Measurements from ENCODE around the gene GALR2. TPM values are rescaled to one million over a fixed set of nuclear protein-coding genes. Genes with fewer than 3 reads are reported as not detected.

Gene GALR2
- total and polyA plus RNA-seq, 9 of the 15 experiments (the other 6 are each of a cell fraction or from before 2014, with no cell fraction given) = 0.34 TPM; not detected in 8

- in situ Hi-C loops (cut with MboI) = no loop called here
- no peak overlapping the region for H3K4me2 ChIP-seq (ENCODE audit: insufficient read depth, low read length)
- no peaks in the 10 kb centered on the region for H3K9me1 ChIP-seq (ENCODE audit: control insufficient read depth, insufficient read depth, low read length)
- no peak for FAIRE-seq
- WGBS (ENCODE audit: insufficient coverage, low coverage, missing lambda C conversion rate) = 91% methylated on average over 11 of the region's 11 CpGs
- ChIA-PET POLR2A (interaction anchor here (2.8 kb wide), 1 partner anchor 13 kb away, joined by 14 read pairs; no protein-coding TSS in a partner anchor), CTCF (ENCODE audit: low intra/inter-chr PET ratio) (no interaction called here)
- peaks cover 5 to 9% of the 10 kb centered on the region in 2 experiments; a peak in 3 of 5 replicates for H3K4me1 ChIP-seq (replicated peaks in 1 of 2; ENCODE audit: control insufficient read depth in 2 of 2, insufficient read depth in 2 of 2, low read length in 2 of 2)
- intact Hi-C loops (cut with micrococcal nuclease) = no loop called here
- no peaks in the 10 kb centered on the region for H4K20me1 ChIP-seq (replicated peaks; ENCODE audit: control insufficient read depth, insufficient read depth, low read length)
- H3K9ac ChIP-seq (ENCODE audit: insufficient read depth in 1 of 2, low read depth in 2 of 2, low read length in 2 of 2) = no peak overlapping the region
- no peak for TF ChIP-seq SUPT5H (IDR thresholded peaks at IDR 0.05)
- no peak for TF ChIP-seq NR2F6 (CRISPR knock-in tag; IDR thresholded peaks at IDR 0.05)
- no peak for TF ChIP-seq ZNF644 (tag; IDR thresholded peaks at IDR 0.05; ENCODE audit: low read depth)
- no peak for TF ChIP-seq RB1 (IDR thresholded peaks at IDR 0.05; ENCODE audit: low read depth)
- TF ChIP-seq ARID2 (IDR thresholded peaks at IDR 0.05) = no peak
- TF ChIP-seq, protein P1, sequence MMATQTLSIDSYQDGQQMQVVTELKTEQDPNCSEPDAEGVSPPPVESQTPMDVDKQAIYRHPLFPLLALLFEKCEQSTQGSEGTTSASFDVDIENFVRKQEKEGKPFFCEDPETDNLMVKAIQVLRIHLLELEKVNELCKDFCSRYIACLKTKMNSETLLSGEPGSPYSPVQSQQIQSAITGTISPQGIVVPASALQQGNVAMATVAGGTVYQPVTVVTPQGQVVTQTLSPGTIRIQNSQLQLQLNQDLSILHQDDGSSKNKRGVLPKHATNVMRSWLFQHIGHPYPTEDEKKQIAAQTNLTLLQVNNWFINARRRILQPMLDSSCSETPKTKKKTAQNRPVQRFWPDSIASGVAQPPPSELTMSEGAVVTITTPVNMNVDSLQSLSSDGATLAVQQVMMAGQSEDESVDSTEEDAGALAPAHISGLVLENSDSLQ (IDR thresholded peaks at IDR 0.05) = no peak
- TF ChIP-seq, protein P2, sequence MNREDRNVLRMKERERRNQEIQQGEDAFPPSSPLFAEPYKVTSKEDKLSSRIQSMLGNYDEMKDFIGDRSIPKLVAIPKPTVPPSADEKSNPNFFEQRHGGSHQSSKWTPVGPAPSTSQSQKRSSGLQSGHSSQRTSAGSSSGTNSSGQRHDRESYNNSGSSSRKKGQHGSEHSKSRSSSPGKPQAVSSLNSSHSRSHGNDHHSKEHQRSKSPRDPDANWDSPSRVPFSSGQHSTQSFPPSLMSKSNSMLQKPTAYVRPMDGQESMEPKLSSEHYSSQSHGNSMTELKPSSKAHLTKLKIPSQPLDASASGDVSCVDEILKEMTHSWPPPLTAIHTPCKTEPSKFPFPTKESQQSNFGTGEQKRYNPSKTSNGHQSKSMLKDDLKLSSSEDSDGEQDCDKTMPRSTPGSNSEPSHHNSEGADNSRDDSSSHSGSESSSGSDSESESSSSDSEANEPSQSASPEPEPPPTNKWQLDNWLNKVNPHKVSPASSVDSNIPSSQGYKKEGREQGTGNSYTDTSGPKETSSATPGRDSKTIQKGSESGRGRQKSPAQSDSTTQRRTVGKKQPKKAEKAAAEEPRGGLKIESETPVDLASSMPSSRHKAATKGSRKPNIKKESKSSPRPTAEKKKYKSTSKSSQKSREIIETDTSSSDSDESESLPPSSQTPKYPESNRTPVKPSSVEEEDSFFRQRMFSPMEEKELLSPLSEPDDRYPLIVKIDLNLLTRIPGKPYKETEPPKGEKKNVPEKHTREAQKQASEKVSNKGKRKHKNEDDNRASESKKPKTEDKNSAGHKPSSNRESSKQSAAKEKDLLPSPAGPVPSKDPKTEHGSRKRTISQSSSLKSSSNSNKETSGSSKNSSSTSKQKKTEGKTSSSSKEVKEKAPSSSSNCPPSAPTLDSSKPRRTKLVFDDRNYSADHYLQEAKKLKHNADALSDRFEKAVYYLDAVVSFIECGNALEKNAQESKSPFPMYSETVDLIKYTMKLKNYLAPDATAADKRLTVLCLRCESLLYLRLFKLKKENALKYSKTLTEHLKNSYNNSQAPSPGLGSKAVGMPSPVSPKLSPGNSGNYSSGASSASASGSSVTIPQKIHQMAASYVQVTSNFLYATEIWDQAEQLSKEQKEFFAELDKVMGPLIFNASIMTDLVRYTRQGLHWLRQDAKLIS (CRISPR knock-in tag; IDR thresholded peaks at IDR 0.05) = no peak
- TF ChIP-seq ZNF384 (IDR thresholded peaks at IDR 0.05; ENCODE audit: low read depth, low read length) = no peak
- no peak for TF ChIP-seq KAT8 (IDR thresholded peaks at IDR 0.05; ENCODE audit: low read depth)
- TF ChIP-seq SPI1 (IDR thresholded peaks at IDR 0.05; ENCODE audit: borderline replicate concordance, low read depth, low read length) = no peak
- no peak for TF ChIP-seq ETS2 (tag; IDR thresholded peaks at IDR 0.05; ENCODE audit: borderline replicate concordance, poor library complexity, severe bottlenecking)
- no peaks in the 10 kb centered on the region for H3K27me3 ChIP-seq (ENCODE audit: control insufficient read depth in 2 of 2, insufficient read depth in 2 of 2, low read length in 2 of 2)
- no peak for DNase-seq (ENCODE audit: extremely low read depth in 1 of 4, low spot score in 3 of 4)
- ATAC-seq = no peak
- peaks cover 80% of the 10 kb centered on the region for H3K36me3 ChIP-seq (ENCODE audit: control insufficient read depth, insufficient read depth, low read length)
- peaks cover 11% of the 10 kb centered on the region; the same call in 2 of the 3 replicates for H3K79me2 ChIP-seq (ENCODE audit: control insufficient read depth, insufficient read depth, low read length)
- H3K9me3 ChIP-seq (replicated peaks; ENCODE audit: control insufficient read depth, insufficient read depth, low read depth, low read length) = no peaks in the 10 kb centered on the region
- H2AFZ ChIP-seq (ENCODE audit: low read depth, low read length) = no peak overlapping the region
- BruUV-seq (replicated peaks) = TSS peak; percentile 22
- no peak overlapping the region; the same call in 2 of the 3 replicates for H3K27ac ChIP-seq (ENCODE audit: extremely low read depth, low read depth, low read length)
- no peak overlapping the region for H3K4me3 ChIP-seq
Observed at GRCh38 chr17:76050538-76051467, 23.8 kb upstream of the GALR2 start.

Data from K562 (cell line).